PC-3 (cell line): ENCODE data around the gene MCAT. TPM values are rescaled to one million over a fixed set of nuclear protein-coding genes. Genes with fewer than 3 reads are reported as not detected.

Experiments
- ATAC-seq: fragments of 200-7000 bp; cut with Tn5 transposase; 2 replicates; pipeline ENCODE4 v1.9.1; 2020; ENCODE audit warnings: mild to moderate bottlenecking, moderate library complexity
- BruUV-seq: library from RNA; stranded (reverse); fragments of 400-500 nt; replicated peaks from 2 replicates; lab custom pipeline; 2021; lab: Mats Ljungman, UMichigan
- CTCF ChIA-PET: fragments of 300-600 bp; sonication (Branson Sonifier 250); formaldehyde crosslinking; loops from one replicate; lab custom pipeline; 2022; ENCODE audit warnings: antibody characterized with exemption; lab: Charles Lee
- POLR2A ChIA-PET: fragments of 300-600 bp; sonication (Branson Sonifier 250); formaldehyde crosslinking; loops from one replicate; lab custom pipeline; 2022; ENCODE audit warnings: antibody characterized with exemption; ENCODE audit not compliant: unreplicated experiment; lab: Charles Lee
- DNase-seq: peaks from one replicate; pipeline ENCODE4 v3.0.0-alpha.2; 2015
- H2AFZ ChIP-seq: fragments of 300-600 bp; sonication (generic); 2 replicates; pipeline ENCODE4 v1.6.0; 2016; ENCODE audit warnings: antibody characterized with exemption, low read length
- H3F3A ChIP-seq: fragments of 300-600 bp; sonication (generic); one replicate; pipeline ENCODE4 v1.6.0; 2017; ENCODE audit warnings: antibody characterized with exemption, low read length, control low read depth, mild to moderate bottlenecking; ENCODE audit not compliant: unreplicated experiment
- H3K27ac ChIP-seq: fragments of 300-600 bp; sonication (generic); 2 replicates; pipeline ENCODE4 v1.5.1; 2016; ENCODE audit warnings: mild to moderate bottlenecking, low read length
- H3K27me3 ChIP-seq: fragments of 300-600 bp; sonication (generic); 2 replicates; pipeline ENCODE4 v1.6.1; 2016; ENCODE audit warnings: low read length, mixed read lengths
- H3K36me3 ChIP-seq: fragments of 300-600 bp; sonication (generic); 2 replicates; pipeline ENCODE4 v1.6.1; 2016; ENCODE audit warnings: low read depth, mixed run types, low read length, mixed read lengths
- H3K4me1 ChIP-seq: fragments of 300-600 bp; sonication (generic); 2 replicates; pipeline ENCODE4 v1.5.1; 2016; ENCODE audit warnings: low read length; ENCODE audit not compliant: insufficient read depth
- H3K4me2 ChIP-seq: fragments of 300-600 bp; sonication (generic); 2 replicates; pipeline ENCODE4 v1.6.0; 2016; ENCODE audit warnings: low read length
- H3K4me3 ChIP-seq: fragments of 300-600 bp; sonication (generic); 2 replicates; pipeline ENCODE4 v1.5.1; 2016; ENCODE audit warnings: mild to moderate bottlenecking, low read length, mixed read lengths
- H3K79me2 ChIP-seq: fragments of 300-600 bp; sonication (generic); 2 replicates; pipeline ENCODE4 v1.6.1; 2017; ENCODE audit warnings: low read length, mixed read lengths
- H3K9ac ChIP-seq: fragments of 300-600 bp; sonication (generic); 2 replicates; pipeline ENCODE4 v1.6.0; 2016; ENCODE audit warnings: mild to moderate bottlenecking, low read length
- H3K9me2 ChIP-seq: fragments of 300-600 bp; sonication (generic); replicated peaks from 2 replicates; pipeline ENCODE4 v1.6.1; 2016; ENCODE audit warnings: mixed run types, low read length, mixed read lengths
- H3K9me3 ChIP-seq: fragments of 300-600 bp; sonication (generic); 2 replicates; pipeline ENCODE4 v1.6.1; 2016; ENCODE audit warnings: low read length, mixed read lengths
- H4K20me1 ChIP-seq: fragments of 300-600 bp; sonication (generic); 2 replicates; pipeline ENCODE4 v1.6.1; 2016; ENCODE audit warnings: low read length, mixed read lengths
- EZH2 ChIP-seq: fragments of 300-600 bp; sonication (generic); IDR thresholded peaks from one replicate; pipeline ENCODE4 v1.6.1; 2017; ENCODE audit warnings: antibody characterized with exemption, mild to moderate bottlenecking, low read length; ENCODE audit not compliant: unreplicated experiment
- EZH2phosphoT487 ChIP-seq: fragments of 300-600 bp; sonication (generic); IDR thresholded peaks from 2 replicates; pipeline ENCODE4 v1.6.1; 2018; ENCODE audit warnings: mild to moderate bottlenecking, antibody characterized with exemption, low read length, borderline replicate concordance
- intact Hi-C: fragments of 100-400 bp; cut with micrococcal nuclease; formaldehyde crosslinking; loops from 2 replicates; pipeline ENCODE4 v1.9.0; 2023
- total RNA-seq: library from RNA; depleted of rRNA; stranded (reverse); fragments of >200 nt; gene quantifications from 2 replicates; pipeline ENCODE4 v1.2.3, GENCODE V29; 2014
- TF ChIP-seq, protein P1 (sequence below): fragments of 300-600 bp; sonication (generic); conservative IDR thresholded peaks from 2 replicates; pipeline ENCODE4 v1.5.1; 2017; ENCODE audit warnings: antibody characterized with exemption, low read depth, mild to moderate bottlenecking, low read length

The MCAT gene
- total RNA-seq, 1 experiment from 2014 or later, result 29.2 TPM

DNA sequence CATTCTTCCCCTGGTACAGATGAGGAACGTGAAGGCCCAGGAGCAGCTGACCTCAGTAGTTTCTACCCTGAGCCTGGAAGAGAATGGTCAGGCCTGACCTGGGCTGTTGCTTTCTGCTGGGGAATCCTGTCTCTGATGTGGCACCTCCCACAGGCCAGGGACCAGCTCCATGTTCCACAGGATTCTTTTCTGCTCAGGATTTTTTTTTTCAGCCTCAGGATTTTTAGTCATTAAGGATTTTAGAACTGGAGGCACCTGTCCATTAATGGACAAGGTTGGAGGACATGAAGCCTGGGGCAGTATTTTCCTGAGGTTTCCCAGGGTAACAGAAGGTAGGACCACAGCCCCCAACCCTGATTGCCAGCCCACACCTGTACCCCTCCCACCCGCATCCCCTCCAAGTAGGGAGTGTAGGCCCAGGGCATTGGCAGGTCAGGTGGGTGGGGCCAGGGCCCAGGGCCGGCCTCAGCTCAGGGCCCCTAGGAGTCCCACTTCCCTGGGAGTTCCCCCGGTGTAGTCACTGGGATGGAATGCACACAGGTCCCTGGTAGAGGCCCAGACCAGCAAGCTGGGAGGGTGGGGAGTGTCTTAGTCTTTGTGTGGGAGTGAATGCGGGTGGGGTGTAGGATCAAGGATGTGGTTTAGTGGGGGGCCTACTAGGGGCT, 16.6 kb downstream of the MCAT start:
- Histone ChIP-seq H3K4me1 (peaks cover 36% of the 10 kb centered on the region), H3K9me3 (no peaks in the 10 kb centered on the region), H3K9ac (peak overlapping the region; percentile 96), H3K4me3 (no peak overlapping the region; the same call in 1 of the 2 replicates), H3K36me3 (no peaks in the 10 kb centered on the region), H2AFZ (no peak overlapping the region), H3F3A (no peaks in the 10 kb centered on the region), H3K27me3 (no peaks in the 10 kb centered on the region), H3K9me2 (no peaks in the 10 kb centered on the region), H4K20me1 (no peaks in the 10 kb centered on the region), H3K79me2 (peaks cover 12% of the 10 kb centered on the region), H3K27ac (peak overlapping the region; percentile 100), H3K4me2 (peak overlapping the region; percentile 84)
- ATAC-seq, result peak; percentile 92
- intact Hi-C loops, result no loop called here
- peak; percentile 88 for DNase-seq
- no TSS peak for BruUV-seq
- ChIA-PET CTCF (no interaction called here), POLR2A (interaction anchor here (0.5 kb wide), 2 partner anchors 9 to 42 kb away, joined by 4 to 7 read pairs; no protein-coding TSS in a partner anchor)
- no peak for TF ChIP-seq EZH2
- no peak for TF ChIP-seq EZH2phosphoT487
- TF ChIP-seq, protein P1, sequence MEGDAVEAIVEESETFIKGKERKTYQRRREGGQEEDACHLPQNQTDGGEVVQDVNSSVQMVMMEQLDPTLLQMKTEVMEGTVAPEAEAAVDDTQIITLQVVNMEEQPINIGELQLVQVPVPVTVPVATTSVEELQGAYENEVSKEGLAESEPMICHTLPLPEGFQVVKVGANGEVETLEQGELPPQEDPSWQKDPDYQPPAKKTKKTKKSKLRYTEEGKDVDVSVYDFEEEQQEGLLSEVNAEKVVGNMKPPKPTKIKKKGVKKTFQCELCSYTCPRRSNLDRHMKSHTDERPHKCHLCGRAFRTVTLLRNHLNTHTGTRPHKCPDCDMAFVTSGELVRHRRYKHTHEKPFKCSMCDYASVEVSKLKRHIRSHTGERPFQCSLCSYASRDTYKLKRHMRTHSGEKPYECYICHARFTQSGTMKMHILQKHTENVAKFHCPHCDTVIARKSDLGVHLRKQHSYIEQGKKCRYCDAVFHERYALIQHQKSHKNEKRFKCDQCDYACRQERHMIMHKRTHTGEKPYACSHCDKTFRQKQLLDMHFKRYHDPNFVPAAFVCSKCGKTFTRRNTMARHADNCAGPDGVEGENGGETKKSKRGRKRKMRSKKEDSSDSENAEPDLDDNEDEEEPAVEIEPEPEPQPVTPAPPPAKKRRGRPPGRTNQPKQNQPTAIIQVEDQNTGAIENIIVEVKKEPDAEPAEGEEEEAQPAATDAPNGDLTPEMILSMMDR, result no peak

DNA sequence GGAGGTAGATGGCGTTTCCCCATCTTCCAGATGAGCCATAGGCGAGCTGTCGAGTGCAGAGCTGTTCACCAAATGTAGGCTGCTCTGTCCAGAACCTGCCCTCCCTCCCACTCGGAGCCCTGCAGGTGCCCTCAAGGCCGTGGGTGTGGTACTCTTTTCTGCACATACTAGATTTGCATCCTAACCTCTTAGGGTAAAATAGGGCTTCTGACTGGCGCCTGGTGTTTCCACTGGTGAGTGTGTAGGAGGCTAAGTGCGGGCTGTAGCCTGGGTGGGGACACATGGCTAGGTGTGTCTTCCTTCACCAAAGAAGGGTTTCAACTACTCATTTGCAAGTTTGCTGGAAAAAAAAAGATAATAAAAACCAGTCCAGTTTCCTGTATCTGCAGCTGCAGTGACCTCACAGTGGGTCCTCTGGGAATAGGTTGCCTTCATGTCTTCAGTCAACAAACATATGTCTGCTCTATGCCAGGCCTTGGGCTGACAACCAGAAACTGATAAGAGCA, 24.2 kb downstream of the MCAT start:
- H3K9ac ChIP-seq, result no peak overlapping the region
- DNase-seq (no peak), ATAC-seq (no peak)
- no peaks in the 10 kb centered on the region for H3K9me2 ChIP-seq
- H3K36me3 ChIP-seq, result no peaks in the 10 kb centered on the region
- no peak overlapping the region for H3K4me3 ChIP-seq
- CTCF ChIA-PET, result no interaction called here
- TF ChIP-seq EZH2phosphoT487, result no peak
- no peak for TF ChIP-seq EZH2
- TF ChIP-seq, protein P1, result no peak
- peaks cover 12% of the 10 kb centered on the region; the same call in 1 of the 2 replicates for H3K4me1 ChIP-seq
- intact Hi-C loops, result no loop called here
- H3K9me3 ChIP-seq, result no peaks in the 10 kb centered on the region
- H3K27ac ChIP-seq, result no peak overlapping the region
- H4K20me1 ChIP-seq, result no peaks in the 10 kb centered on the region
- H3K27me3 ChIP-seq, result no peaks in the 10 kb centered on the region
- 0 out of 2 replicates have a peak, but pooled peaks cover 5% of the 10 kb centered on the region for H3K79me2 ChIP-seq
- no peaks in the 10 kb centered on the region for H3F3A ChIP-seq
- no peak overlapping the region for H2AFZ ChIP-seq
- POLR2A ChIA-PET, result no interaction called here
- H3K4me2 ChIP-seq, result no peak overlapping the region
- no TSS peak for BruUV-seq
